Neural cell (in vitro differentiated cells): ENCODE results near the gene EHBP1.

Experiments
- POLR2AphosphoS5 ChIP-seq: IDR thresholded peaks from 2 replicates; pipeline ENCODE4 v1.6.1; 2012
- TF ChIP-seq, protein P1 (sequence below): IDR thresholded peaks from 2 replicates; pipeline ENCODE4 v1.6.1; 2012; ENCODE audit warnings: borderline replicate concordance
- TF ChIP-seq, protein P2 (sequence below): fragments of 450-650 bp; IDR thresholded peaks from 2 replicates; pipeline ENCODE4 v1.5.1; 2014; ENCODE audit warnings: antibody characterized with exemption, mild to moderate bottlenecking, moderate library complexity; ENCODE audit not compliant: poor library complexity, severe bottlenecking

DNA sequence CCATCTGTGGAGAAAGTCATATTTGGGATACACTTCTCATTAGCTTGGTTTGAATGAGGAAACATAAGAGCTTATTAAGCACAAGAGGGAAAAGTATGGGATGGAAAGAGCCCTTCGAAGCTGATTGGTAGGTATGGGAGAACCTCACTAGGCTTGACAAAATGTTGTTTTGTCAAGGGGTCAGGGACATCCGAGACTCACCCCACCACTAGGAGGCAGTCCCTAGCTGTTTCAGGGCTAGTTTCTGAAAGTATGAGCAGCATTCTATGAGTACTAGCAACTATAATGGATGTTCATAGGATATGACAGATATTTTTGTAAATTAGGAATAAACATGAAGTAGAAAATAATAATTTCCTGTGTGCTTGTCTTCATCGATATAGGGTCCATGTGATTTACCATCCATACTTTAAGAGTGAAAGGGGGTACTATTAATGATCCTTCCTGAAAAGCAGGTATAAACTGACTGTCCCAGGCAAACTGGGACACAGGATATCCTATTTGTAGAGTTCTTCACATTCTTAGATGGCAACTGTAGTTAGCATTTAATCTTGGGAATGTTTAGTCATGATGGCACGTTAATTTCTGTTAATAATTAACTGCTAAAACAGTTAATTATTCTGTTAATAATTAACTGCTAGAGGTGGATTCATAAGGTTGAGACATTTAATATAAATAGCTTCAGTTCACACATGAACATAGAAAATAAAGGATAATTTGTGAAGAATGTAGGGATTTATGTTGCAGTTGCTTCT, 373.5 kb downstream of the EHBP1 start:
- TF ChIP-seq, protein P1, sequence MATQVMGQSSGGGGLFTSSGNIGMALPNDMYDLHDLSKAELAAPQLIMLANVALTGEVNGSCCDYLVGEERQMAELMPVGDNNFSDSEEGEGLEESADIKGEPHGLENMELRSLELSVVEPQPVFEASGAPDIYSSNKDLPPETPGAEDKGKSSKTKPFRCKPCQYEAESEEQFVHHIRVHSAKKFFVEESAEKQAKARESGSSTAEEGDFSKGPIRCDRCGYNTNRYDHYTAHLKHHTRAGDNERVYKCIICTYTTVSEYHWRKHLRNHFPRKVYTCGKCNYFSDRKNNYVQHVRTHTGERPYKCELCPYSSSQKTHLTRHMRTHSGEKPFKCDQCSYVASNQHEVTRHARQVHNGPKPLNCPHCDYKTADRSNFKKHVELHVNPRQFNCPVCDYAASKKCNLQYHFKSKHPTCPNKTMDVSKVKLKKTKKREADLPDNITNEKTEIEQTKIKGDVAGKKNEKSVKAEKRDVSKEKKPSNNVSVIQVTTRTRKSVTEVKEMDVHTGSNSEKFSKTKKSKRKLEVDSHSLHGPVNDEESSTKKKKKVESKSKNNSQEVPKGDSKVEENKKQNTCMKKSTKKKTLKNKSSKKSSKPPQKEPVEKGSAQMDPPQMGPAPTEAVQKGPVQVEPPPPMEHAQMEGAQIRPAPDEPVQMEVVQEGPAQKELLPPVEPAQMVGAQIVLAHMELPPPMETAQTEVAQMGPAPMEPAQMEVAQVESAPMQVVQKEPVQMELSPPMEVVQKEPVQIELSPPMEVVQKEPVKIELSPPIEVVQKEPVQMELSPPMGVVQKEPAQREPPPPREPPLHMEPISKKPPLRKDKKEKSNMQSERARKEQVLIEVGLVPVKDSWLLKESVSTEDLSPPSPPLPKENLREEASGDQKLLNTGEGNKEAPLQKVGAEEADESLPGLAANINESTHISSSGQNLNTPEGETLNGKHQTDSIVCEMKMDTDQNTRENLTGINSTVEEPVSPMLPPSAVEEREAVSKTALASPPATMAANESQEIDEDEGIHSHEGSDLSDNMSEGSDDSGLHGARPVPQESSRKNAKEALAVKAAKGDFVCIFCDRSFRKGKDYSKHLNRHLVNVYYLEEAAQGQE = no peak
- TF ChIP-seq, protein P2, sequence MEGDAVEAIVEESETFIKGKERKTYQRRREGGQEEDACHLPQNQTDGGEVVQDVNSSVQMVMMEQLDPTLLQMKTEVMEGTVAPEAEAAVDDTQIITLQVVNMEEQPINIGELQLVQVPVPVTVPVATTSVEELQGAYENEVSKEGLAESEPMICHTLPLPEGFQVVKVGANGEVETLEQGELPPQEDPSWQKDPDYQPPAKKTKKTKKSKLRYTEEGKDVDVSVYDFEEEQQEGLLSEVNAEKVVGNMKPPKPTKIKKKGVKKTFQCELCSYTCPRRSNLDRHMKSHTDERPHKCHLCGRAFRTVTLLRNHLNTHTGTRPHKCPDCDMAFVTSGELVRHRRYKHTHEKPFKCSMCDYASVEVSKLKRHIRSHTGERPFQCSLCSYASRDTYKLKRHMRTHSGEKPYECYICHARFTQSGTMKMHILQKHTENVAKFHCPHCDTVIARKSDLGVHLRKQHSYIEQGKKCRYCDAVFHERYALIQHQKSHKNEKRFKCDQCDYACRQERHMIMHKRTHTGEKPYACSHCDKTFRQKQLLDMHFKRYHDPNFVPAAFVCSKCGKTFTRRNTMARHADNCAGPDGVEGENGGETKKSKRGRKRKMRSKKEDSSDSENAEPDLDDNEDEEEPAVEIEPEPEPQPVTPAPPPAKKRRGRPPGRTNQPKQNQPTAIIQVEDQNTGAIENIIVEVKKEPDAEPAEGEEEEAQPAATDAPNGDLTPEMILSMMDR = no peak
- TF ChIP-seq POLR2AphosphoS5 = no peak
